ENCODE data around the gene CARMIL3.

CARMIL3 gene

GRCh38 chr14:24080142-24080530 is 28.3 kb downstream of the CARMIL3 start:
- no peak for DNase-seq (ENCODE audit: low read depth)
- TF ChIP-seq, protein P1, sequence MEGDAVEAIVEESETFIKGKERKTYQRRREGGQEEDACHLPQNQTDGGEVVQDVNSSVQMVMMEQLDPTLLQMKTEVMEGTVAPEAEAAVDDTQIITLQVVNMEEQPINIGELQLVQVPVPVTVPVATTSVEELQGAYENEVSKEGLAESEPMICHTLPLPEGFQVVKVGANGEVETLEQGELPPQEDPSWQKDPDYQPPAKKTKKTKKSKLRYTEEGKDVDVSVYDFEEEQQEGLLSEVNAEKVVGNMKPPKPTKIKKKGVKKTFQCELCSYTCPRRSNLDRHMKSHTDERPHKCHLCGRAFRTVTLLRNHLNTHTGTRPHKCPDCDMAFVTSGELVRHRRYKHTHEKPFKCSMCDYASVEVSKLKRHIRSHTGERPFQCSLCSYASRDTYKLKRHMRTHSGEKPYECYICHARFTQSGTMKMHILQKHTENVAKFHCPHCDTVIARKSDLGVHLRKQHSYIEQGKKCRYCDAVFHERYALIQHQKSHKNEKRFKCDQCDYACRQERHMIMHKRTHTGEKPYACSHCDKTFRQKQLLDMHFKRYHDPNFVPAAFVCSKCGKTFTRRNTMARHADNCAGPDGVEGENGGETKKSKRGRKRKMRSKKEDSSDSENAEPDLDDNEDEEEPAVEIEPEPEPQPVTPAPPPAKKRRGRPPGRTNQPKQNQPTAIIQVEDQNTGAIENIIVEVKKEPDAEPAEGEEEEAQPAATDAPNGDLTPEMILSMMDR (IDR thresholded peaks at IDR 0.05; ENCODE audit: insufficient read depth, low read depth, low read length, missing control alignments) = no peak
- H3K4me3 ChIP-seq (ENCODE audit: low read depth, low read length) = no peak overlapping the region

GRCh38 chr14:24080888-24081738 is 29.3 kb downstream of the CARMIL3 start:
- TF ChIP-seq, protein P1 (IDR thresholded peaks at IDR 0.05; ENCODE audit: insufficient read depth, low read depth, low read length, missing control alignments) = no peak
- H3K4me3 ChIP-seq (ENCODE audit: low read depth, low read length) = peak overlapping the region; percentile 68
- peak; percentile 82 for DNase-seq (ENCODE audit: low read depth)

DNA sequence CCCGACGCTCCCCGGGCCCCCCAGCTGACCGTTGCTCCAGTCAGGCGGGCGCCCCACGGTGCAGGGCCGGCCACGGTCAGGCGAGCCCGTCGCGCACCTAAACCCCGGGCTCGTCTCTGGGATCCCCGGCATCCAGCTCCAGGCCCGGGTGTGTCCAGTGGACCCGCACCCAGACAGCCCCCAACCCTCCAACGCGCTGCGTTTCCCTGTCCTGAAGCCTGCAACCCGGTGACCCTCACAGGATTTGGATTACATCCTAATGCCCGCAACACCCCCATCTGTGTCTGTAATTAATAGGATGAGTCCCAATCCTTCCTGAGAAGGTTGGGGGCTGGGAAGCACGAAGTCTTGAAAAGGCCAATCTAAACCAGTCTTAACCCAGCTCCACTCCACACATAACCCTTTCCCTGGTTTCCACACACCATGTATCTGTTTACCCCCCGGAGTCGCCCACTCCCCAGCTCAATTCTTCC is 30.0 kb downstream of the CARMIL3 start:
- TF ChIP-seq, protein P1 (IDR thresholded peaks at IDR 0.05; ENCODE audit: insufficient read depth, low read depth, low read length, missing control alignments) = no peak
- no peak for DNase-seq (ENCODE audit: low read depth)
- peak overlapping the region; percentile 68 for H3K4me3 ChIP-seq (ENCODE audit: low read depth, low read length)

GRCh38 chr14:24082411-24083080 is 30.7 kb downstream of the CARMIL3 start:
- no peak overlapping the region for H3K4me3 ChIP-seq (ENCODE audit: low read depth, low read length)
- TF ChIP-seq, protein P1 (IDR thresholded peaks at IDR 0.05; ENCODE audit: insufficient read depth, low read depth, low read length, missing control alignments) = no peak
- DNase-seq (ENCODE audit: low read depth) = no peak

DNA sequence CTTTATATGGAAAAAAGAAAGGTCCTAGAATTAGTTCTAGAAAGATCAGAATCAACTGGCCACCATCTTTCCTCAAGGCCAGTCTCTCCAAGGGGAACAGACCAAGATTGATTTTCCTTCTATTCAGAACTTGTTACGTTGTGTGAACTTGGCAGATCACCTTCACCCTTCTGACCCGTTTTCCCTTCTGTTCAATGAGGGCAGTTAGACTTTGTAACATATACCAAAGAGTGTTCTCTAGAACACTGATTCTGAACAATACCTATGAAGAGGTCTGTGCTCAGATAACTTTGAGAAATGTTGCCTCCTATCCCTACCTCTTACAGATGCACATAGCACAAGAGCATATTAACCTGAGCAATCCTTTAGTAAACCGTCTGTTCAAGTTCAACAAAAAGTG is 31.7 kb downstream of the CARMIL3 start:
- DNase-seq (ENCODE audit: low read depth) = no peak
- TF ChIP-seq, protein P1 (IDR thresholded peaks at IDR 0.05; ENCODE audit: insufficient read depth, low read depth, low read length, missing control alignments) = no peak
- no peak overlapping the region for H3K4me3 ChIP-seq (ENCODE audit: low read depth, low read length)

DNA sequence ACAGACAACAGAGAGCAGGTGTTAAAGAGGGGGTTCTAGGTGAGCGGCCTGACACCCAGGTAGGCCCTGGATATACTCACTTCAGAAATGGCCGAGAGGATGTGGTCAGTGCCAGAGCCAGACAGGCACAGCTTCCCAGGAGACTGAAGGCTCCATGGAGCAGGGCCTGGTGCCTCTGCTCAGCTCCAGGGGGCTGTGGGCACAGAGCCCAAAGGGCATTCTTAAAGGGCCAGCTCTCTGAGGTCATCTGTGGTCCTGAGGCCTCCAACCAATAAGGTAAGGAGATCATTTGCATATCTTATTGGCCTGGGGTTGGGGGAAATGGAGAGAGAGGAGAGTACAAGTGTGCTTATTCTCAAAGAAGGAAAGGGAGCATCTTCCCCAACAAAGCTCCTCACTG is 32.6 kb downstream of the CARMIL3 start:
- no peak for DNase-seq (ENCODE audit: low read depth)
- TF ChIP-seq, protein P1 (IDR thresholded peaks at IDR 0.05; ENCODE audit: insufficient read depth, low read depth, low read length, missing control alignments) = no peak
- no peak overlapping the region for H3K4me3 ChIP-seq (ENCODE audit: low read depth, low read length)

Measured in GM12865 (cell line).